Retina (tissue), 1 donor: Measurements from ENCODE around the gene MEAK7.

Source experiments
- DNase-seq: peaks from one replicate; pipeline ENCODE4 v3.0.0-alpha.2; 2016

MEAK7 gene, protein sequence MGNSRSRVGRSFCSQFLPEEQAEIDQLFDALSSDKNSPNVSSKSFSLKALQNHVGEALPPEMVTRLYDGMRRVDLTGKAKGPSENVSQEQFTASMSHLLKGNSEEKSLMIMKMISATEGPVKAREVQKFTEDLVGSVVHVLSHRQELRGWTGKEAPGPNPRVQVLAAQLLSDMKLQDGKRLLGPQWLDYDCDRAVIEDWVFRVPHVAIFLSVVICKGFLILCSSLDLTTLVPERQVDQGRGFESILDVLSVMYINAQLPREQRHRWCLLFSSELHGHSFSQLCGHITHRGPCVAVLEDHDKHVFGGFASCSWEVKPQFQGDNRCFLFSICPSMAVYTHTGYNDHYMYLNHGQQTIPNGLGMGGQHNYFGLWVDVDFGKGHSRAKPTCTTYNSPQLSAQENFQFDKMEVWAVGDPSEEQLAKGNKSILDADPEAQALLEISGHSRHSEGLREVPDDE

GRCh38 chr16:84504420-84505248 is at the start of gene MEAK7:
TSS of gene MEAK7 (minus strand) at chr16:84504659. CDS start at chr16:84498086, 6,573 bp downstream.
- DNase-seq: peak; percentile 99

DNA sequence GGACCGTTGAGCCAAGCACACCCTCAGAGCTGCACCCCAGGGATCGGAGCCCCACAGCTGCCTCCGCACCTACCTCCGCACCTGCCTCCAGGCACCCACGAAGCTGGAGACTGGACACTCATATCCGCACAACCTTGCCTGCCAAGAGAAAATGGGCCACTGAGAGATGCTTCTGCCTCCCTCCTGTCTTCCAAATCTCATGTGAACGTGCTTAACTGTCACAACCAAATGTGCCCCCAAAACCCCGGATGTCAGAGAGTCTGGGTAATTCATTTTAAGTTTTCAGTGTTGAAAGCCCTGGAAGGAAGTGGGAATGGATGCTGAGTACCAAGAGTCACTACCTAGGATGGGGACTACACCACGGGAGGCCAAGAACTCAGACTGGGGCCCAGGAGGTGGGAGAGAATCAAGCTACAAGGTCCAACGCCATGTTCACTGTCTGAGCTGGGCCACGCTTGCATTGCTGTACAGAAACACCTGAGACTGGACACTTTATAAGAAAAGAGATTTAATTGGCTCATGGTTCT is 49.5 kb upstream of the MEAK7 start:
- DNase-seq: no peak

GRCh38 chr16:84552135-84552534 is 47.7 kb upstream of the MEAK7 start:
- no peak for DNase-seq

DNA sequence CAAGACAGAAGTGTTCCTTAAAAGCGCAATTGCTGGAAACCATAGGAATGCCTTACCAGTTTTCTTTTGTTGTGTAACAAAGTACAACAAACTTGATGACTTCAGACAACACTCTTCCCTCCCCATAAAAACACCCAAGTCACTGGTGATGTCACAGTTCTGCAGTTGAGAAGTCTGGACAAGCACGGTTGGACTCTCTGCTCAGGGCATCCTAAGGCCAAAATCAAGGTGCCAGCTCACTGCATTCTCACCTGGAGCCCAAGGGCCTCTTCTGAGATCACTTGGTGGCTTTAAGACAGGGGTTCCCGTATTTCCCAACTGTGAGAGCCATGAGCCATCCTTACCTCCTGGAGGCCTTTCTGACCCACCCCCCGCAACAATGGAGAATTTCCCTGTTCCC is 45.6 kb upstream of the MEAK7 start:
- DNase-seq: no peak

- peak; percentile 42 for DNase-seq
These were observed 44.7 kb upstream of the MEAK7 start for GRCh38 chr16:84548971-84549844.

GRCh38 chr16:84548508-84548907 is 44.0 kb upstream of the MEAK7 start:
- no peak for DNase-seq

DNA sequence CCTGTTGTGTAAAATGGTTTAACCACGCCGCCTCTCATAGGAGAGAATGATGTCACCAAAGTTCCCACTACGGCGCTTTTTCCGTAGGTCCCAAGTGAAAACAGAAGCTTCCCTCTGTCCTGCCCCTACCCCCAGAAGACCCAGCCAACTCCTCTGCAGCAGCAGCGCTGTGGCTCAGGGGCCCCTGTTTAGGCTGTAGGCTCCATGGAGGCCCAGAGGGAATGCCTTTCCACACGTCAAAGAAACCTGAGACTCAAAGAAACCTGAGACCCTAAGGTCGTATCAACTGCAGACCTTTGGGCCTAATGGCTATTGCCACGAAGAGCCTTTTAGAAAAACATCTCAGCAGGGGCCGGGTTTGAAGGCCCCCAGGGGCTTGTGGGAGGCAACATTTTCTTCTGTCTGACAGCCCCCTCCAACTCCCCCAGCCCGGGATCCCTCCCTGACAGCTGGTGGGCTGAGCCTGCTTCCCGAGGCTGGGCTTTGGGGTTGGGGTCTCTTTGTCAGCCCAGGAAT is 43.1 kb upstream of the MEAK7 start:
- DNase-seq: peak; percentile 49

GRCh38 chr16:84546669-84547545 is 42.4 kb upstream of the MEAK7 start:
- DNase-seq: peak; percentile 50

GRCh38 chr16:84545114-84545737 is 40.8 kb upstream of the MEAK7 start:
- DNase-seq: no peak

- no peak for DNase-seq
These were observed 39.7 kb upstream of the MEAK7 start for GRCh38 chr16:84544031-84544773.

- no peak for DNase-seq
These were observed 38.8 kb upstream of the MEAK7 start for GRCh38 chr16:84543253-84543652.

DNA sequence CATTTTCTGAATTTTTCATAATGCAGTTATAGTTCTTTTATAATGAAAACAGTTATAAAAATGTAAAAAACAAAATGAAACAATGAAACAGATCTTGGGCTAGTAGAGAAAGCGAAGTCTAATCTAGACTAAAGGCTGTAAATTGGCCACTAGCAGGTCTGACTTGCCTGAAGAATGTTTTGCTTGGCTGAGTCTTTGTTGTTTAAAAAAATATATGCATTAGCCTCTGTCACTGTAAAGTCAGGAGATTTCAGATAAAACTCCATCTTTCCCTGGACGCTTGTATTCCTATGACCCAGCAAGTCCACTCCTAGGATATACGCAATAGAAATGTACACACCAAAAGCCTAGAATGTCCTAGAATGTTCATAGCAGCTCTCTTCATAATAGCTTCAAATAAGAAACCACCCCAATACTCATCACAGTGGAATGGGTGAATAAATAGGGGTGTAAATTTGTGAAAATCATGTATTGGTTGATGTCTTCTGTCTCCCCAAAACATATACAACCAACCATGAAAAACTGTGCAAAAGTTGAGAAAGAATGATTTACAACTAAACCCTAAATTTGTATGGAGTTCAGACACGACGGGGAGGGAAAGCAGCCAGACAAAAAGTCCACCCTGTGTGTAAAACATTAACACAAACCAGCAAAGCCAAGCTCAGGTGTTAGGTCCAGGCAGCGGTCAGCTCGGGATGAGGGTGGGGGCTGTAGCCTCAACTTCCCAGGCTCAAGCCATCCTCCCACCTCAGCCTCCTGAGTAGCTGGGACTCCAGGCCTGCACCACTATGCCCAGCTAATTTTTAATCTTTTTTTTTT is 37.7 kb upstream of the MEAK7 start:
- no peak for DNase-seq

- DNase-seq: no peak
These were observed 35.7 kb upstream of the MEAK7 start for GRCh38 chr16:84540194-84540593.

DNA sequence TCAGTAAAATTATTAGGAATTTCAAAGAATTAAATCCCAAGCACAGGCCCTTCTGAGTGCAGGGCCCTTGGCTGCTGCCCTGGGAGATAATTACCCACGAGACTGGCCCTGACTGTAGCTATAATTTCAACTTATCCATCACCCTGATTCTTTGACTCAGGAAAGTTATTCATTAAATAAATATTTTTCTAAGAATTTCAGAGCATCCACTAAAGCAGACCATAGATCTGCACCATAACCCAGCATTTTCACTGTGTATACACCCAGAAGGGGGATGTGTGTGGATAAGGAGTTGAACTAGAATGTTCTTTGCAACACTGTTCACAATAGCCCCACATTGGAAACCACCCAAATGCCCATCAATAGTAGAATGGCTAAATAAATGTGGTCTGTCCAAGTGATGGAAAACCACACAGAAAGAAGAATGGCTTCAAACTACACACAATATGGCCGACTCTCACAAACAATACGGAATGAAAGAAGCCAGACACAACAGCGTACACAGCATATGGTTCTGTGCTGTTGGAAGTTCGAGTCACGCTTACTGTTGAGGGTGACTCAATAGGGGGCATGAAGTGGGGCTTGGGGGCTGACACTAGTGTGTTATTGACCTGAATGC is 33.9 kb upstream of the MEAK7 start:
- DNase-seq: no peak

DNA sequence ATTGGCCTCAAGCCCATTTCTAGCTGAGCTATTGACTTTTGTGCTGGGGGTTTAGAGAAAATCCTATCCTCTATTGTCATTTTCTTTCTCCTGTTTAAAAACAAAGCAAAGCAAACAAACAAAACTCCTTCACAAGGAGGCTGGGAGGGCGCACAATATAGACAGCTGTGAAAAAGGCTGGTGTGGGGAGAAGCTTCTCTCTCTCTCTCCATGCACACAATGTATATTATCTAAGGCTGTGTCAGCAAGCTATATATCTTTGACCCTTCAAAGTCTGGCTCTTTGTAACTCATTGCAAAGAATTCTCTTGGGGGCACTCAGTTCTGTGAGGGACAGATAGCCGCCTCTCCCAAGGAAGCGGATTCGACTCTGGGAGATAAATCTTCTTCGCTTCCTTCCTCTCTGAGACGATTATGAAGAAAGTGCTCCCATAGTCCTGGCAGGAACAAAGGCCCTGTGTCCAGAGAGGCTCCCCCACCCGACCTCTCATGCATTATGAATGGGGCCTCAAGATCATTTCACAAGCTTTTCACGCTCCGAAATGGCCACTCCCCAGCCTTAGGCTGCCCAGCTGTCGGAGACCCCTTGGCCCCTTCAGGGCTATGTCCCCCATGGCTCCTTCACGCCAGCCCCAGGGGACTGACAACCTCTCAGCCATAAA is 33.2 kb upstream of the MEAK7 start:
- peak; percentile 69 for DNase-seq

DNA sequence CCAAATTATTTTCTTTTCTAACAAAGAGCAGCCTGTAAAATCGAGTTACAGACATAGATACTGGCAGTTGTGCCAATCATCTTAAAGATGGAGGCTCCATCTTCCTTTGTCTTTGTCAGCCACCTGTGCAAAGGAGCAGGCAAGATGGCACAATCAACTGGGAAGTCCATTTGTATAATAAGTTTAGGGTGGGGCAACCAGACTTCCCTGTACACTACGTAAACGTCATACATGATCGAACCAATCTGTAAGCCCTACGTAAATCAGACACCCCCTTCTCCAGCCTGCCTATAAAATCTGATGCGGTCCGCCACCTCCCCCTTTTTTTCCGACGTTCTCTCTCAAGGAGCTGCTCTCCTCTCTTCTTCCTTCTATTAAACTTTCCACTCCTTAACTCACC is 31.4 kb upstream of the MEAK7 start:
- no peak for DNase-seq

DNA sequence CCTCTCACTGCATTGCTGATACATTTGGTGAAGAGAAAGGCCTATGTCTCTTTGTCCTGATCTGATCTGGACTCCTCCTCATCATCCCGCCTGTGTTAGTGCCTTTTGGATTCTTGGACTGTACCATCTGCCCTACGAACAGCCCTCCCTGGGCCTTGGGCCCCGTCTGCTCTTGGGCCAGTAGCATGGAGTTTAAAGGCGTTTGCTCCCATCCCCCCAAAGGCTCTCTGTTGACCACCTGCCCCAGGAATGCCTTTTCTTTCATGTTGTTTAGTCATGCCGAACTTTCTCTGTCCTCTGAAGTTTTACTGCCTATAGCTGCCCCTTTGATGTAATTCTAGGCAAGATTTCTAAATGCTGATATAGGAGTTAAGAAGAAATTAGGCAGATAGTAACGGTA is 30.9 kb upstream of the MEAK7 start:
- no peak for DNase-seq

- DNase-seq: no peak
These were observed 30.4 kb upstream of the MEAK7 start for GRCh38 chr16:84534815-84535214.
